ENCODE results near the gene SERPINE3.

GRCh38 chr13:51327961-51328360 is 11.5 kb upstream of the SERPINE3 start:
- TF ChIP-seq, protein P1, sequence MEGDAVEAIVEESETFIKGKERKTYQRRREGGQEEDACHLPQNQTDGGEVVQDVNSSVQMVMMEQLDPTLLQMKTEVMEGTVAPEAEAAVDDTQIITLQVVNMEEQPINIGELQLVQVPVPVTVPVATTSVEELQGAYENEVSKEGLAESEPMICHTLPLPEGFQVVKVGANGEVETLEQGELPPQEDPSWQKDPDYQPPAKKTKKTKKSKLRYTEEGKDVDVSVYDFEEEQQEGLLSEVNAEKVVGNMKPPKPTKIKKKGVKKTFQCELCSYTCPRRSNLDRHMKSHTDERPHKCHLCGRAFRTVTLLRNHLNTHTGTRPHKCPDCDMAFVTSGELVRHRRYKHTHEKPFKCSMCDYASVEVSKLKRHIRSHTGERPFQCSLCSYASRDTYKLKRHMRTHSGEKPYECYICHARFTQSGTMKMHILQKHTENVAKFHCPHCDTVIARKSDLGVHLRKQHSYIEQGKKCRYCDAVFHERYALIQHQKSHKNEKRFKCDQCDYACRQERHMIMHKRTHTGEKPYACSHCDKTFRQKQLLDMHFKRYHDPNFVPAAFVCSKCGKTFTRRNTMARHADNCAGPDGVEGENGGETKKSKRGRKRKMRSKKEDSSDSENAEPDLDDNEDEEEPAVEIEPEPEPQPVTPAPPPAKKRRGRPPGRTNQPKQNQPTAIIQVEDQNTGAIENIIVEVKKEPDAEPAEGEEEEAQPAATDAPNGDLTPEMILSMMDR (conservative IDR thresholded peaks at IDR 0.05; ENCODE audit: low read depth, low read length) = no peak
- TF ChIP-seq MXI1 (IDR thresholded peaks at IDR 0.05; ENCODE audit: borderline replicate concordance, low read depth, low read length) = no peak
- no peak for TF ChIP-seq POLR2A (IDR thresholded peaks at IDR 0.05; ENCODE audit: low read depth, low read length)
- no peak for TF ChIP-seq RFX5 (IDR thresholded peaks at IDR 0.05; ENCODE audit: low read depth, low read length)
- TF ChIP-seq NFE2L2 (IDR thresholded peaks at IDR 0.05; ENCODE audit: low read depth, low read length) = no peak
- no peak for TF ChIP-seq RAD21 (IDR thresholded peaks at IDR 0.05; ENCODE audit: low read length)
- no peak for TF ChIP-seq MAZ (IDR thresholded peaks at IDR 0.05; ENCODE audit: borderline replicate concordance, low read depth, low read length)
- no peak for TF ChIP-seq CHD1 (IDR thresholded peaks at IDR 0.05; ENCODE audit: low read depth, low read length)
- TF ChIP-seq USF2 (IDR thresholded peaks at IDR 0.05; ENCODE audit: low read depth, low read length) = no peak
